SK-N-SH (cell line): ENCODE data around the gene FERMT1.

Experiments
- CTCF ChIP-seq: fragments of 200-600 bp; sonication (generic); IDR thresholded peaks from 2 replicates; pipeline ENCODE4 v1.6.1; 2017; ENCODE audit warnings: antibody characterized with exemption, mild to moderate bottlenecking, moderate library complexity
- ELF1 ChIP-seq: IDR thresholded peaks from 2 replicates; pipeline ENCODE4 v1.4.0; 2012
- EP300 ChIP-seq, 2 experiments: IDR thresholded peaks; 2 replicates each; pipeline versions ENCODE4 v1.4.0 to v1.6.1; 2012; ENCODE audit warnings: borderline replicate concordance in 1 of 2, low read depth in 1 of 2, low read length in 1 of 2
- GABPA ChIP-seq: IDR thresholded peaks from 2 replicates; pipeline ENCODE4 v1.4.0; 2012; ENCODE audit warnings: low read depth, mild to moderate bottlenecking
- JUND ChIP-seq: IDR thresholded peaks from 2 replicates; pipeline ENCODE4 v1.4.0; 2012
- MXI1 ChIP-seq: IDR thresholded peaks from 2 replicates; pipeline ENCODE4 v1.6.1; 2012; ENCODE audit warnings: mild to moderate bottlenecking, low read depth, low read length, improper control_type of control experiment
- NFIC ChIP-seq: IDR thresholded peaks from 2 replicates; pipeline ENCODE4 v1.4.0; 2012; ENCODE audit warnings: borderline replicate concordance
- POLR2AphosphoS5 ChIP-seq: IDR thresholded peaks from 2 replicates; pipeline ENCODE4 v1.6.1; 2012; ENCODE audit warnings: low read depth, low read length
- RAD21 ChIP-seq: IDR thresholded peaks from 2 replicates; pipeline ENCODE4 v1.6.1; 2012; ENCODE audit warnings: mild to moderate bottlenecking, low read length
- RCOR1 ChIP-seq: fragments of 150-350 bp; IDR thresholded peaks from 2 replicates; pipeline ENCODE4 v1.6.1; 2017; ENCODE audit warnings: antibody characterized with exemption, low read length
- REST ChIP-seq: IDR thresholded peaks from 2 replicates; pipeline ENCODE4 v1.6.1; 2012; ENCODE audit warnings: mild to moderate bottlenecking, low read depth, low read length, moderate library complexity
- RXRA ChIP-seq: IDR thresholded peaks from 2 replicates; pipeline ENCODE4 v1.4.0; 2012; ENCODE audit warnings: low read depth, mild to moderate bottlenecking, borderline replicate concordance
- USF2 ChIP-seq: fragments of 150-350 bp; IDR thresholded peaks from 2 replicates; pipeline ENCODE4 v1.6.1; 2017; ENCODE audit warnings: antibody characterized with exemption, low read length, low read depth, borderline replicate concordance
- YY1 ChIP-seq: IDR thresholded peaks from 2 replicates; pipeline ENCODE4 v1.4.0; 2012; ENCODE audit warnings: low read depth, mild to moderate bottlenecking

- TF ChIP-seq RXRA (no peak), MXI1 (no peak), CTCF (peak; percentile 41), NFIC (no peak), REST (no peak), RCOR1 (no peak), USF2 (no peak), POLR2AphosphoS5 (no peak), EP300 (IDR thresholded peaks at IDR 0.05; ENCODE audit: borderline replicate concordance in 1 of 2, low read depth in 1 of 2, low read length in 1 of 2) (no peak), GABPA (no peak), YY1 (no peak), ELF1 (no peak), JUND (no peak), RAD21 (no peak)
Measured at GRCh38 chr20:6140947-6141346, 18.1 kb upstream of the FERMT1 start.
